ENCODE results near the gene HMGCLL1.

HMGCLL1 gene

GRCh38 chr6:55499591-55499990 lies 79.4 kb downstream of the HMGCLL1 start:
- DNase-seq: no peak
- TF ChIP-seq CTCF (IDR thresholded peaks at IDR 0.05): no peak
- Mint-ChIP-seq H3K4me3 (no peak overlapping the region), H3K36me3 (ENCODE audit: low read depth) (no peaks in the 10 kb centered on the region), H3K4me1 (no peaks in the 10 kb centered on the region), H3K27ac (no peak overlapping the region), H3K27me3 (ENCODE audit: low read depth, poor library complexity) (no peaks in the 10 kb centered on the region), H3K9me3 (no peaks in the 10 kb centered on the region)

- Mint-ChIP-seq H3K36me3 (ENCODE audit: low read depth) (no peaks in the 10 kb centered on the region), H3K4me3 (no peak overlapping the region), H3K27ac (peak overlapping the region; percentile 41), H3K4me1 (no peaks in the 10 kb centered on the region), H3K27me3 (ENCODE audit: low read depth, poor library complexity) (no peaks in the 10 kb centered on the region), H3K9me3 (no peaks in the 10 kb centered on the region)
- no peak for TF ChIP-seq CTCF (IDR thresholded peaks at IDR 0.05)
- no peak for DNase-seq
Measured at GRCh38 chr6:55497694-55498093, 81.3 kb downstream of the HMGCLL1 start.

- Mint-ChIP-seq H3K4me1 (no peaks in the 10 kb centered on the region), H3K27ac (no peak overlapping the region), H3K4me3 (no peak overlapping the region), H3K27me3 (ENCODE audit: low read depth, poor library complexity) (no peaks in the 10 kb centered on the region), H3K36me3 (ENCODE audit: low read depth) (no peaks in the 10 kb centered on the region), H3K9me3 (no peaks in the 10 kb centered on the region)
- no peak for DNase-seq
- TF ChIP-seq CTCF (IDR thresholded peaks at IDR 0.05): no peak
Measured at GRCh38 chr6:55496201-55496600, 82.8 kb downstream of the HMGCLL1 start.

GRCh38 chr6:55495277-55495676 lies 83.7 kb downstream of the HMGCLL1 start:
- Mint-ChIP-seq H3K27ac (no peak overlapping the region), H3K27me3 (ENCODE audit: low read depth, poor library complexity) (no peaks in the 10 kb centered on the region), H3K4me1 (no peaks in the 10 kb centered on the region), H3K9me3 (no peaks in the 10 kb centered on the region), H3K36me3 (ENCODE audit: low read depth) (no peaks in the 10 kb centered on the region), H3K4me3 (no peak overlapping the region)
- no peak for DNase-seq
- no peak for TF ChIP-seq CTCF (IDR thresholded peaks at IDR 0.05)

- no peak for TF ChIP-seq CTCF (IDR thresholded peaks at IDR 0.05)
Measured at GRCh38 chr6:55494411-55494810, 84.6 kb downstream of the HMGCLL1 start.

GRCh38 chr6:55492259-55492658 lies 86.7 kb downstream of the HMGCLL1 start:
- H3K4me3 Mint-ChIP-seq: no peak overlapping the region
- no peaks in the 10 kb centered on the region for H3K27me3 Mint-ChIP-seq (ENCODE audit: low read depth, poor library complexity)
- H3K27ac Mint-ChIP-seq: no peak overlapping the region
- DNase-seq: no peak
- no peaks in the 10 kb centered on the region for H3K9me3 Mint-ChIP-seq
- TF ChIP-seq CTCF (IDR thresholded peaks at IDR 0.05): no peak
- H3K4me1 Mint-ChIP-seq: no peaks in the 10 kb centered on the region
- H3K36me3 Mint-ChIP-seq (ENCODE audit: low read depth): no peaks in the 10 kb centered on the region

More at GRCh38 chr6:55494411-55494810, 84.6 kb downstream of the HMGCLL1 start:
- Mint-ChIP-seq H3K27ac (no peak overlapping the region), H3K4me3 (no peak overlapping the region), H3K4me1 (no peaks in the 10 kb centered on the region), H3K36me3 (ENCODE audit: low read depth) (no peaks in the 10 kb centered on the region), H3K27me3 (ENCODE audit: low read depth, poor library complexity) (no peaks in the 10 kb centered on the region), H3K9me3 (no peaks in the 10 kb centered on the region)
- no peak for DNase-seq
